ENCODE results near the gene CDHR3.
"Not testable (repeated sequence)": the region's sequence is repeated elsewhere in the genome, so short reads cannot be mapped to it uniquely, and the experiment has no call there.

Gene CDHR3

DNA sequence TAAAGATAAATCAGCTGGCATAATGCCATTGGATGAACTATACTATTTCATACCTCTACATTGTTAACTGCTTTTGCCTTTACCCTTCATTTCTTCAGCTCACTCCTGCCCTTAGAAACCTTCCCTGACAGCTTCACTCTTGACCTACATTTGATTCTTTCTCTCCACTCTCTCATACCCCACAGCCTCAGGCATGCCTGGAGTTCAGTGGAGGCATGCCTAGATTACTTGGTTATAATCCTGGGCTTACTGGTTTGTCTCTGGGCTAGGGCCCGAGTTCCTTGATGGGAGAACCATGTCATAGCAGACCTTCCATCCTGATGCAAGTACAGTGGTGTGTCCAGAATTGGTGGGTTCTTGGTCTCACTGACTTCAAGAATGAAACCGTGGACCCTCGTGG is 8.4 kb upstream of the CDHR3 start:
- no peak for DNase-seq (ENCODE audit: low read depth, low spot score)
- no peak overlapping the region for H3K4me3 ChIP-seq (ENCODE audit: low read length)

- not testable (repeated sequence) for DNase-seq (ENCODE audit: low read depth, low spot score); H3K4me3 ChIP-seq (ENCODE audit: low read length)
Measured at GRCh38 chr7:105955651-105956466, 7.2 kb upstream of the CDHR3 start.

DNA sequence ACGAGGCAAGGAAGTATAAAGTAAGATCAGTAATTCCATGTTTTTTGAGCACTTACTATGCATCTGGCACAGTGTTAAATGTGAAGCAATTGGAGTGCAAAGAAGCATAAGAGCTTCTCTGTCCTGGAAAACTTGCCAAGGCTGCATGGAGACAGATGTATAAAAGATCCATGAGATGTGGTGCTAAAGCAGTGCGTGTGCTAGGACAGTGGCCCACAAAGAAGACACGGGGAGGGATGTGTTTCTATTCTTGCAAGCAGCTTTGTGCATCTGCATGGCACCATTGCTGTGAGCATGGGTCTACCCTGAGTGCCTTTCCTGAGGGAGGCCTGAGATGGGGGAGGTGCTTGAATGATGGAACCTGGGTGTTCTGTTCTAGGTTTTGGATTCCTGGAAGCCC is 5.1 kb upstream of the CDHR3 start:
- no peak overlapping the region for H3K4me3 ChIP-seq (ENCODE audit: low read length)
- no peak for DNase-seq (ENCODE audit: low read depth, low spot score)

DNA sequence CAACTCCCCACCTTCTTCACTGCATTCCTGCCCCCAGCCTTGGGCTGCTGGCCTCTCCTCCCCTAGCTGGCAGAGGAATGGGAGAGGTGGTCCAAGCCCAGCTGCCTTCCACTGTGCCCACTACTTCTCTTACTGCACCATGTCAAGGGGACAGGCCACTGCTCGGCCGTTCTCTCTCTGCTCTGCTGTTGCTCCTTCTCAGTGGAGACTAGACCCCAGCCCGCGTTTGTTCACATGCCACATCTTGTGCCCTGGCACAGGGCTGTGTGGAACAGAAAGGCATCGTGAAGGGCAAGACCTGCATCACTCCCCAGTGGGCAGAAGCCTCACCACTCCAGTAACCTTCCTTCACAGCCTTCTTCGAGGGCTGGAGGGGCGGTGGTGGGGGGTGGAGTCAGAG is 711 bp upstream of the CDHR3 start:
- H3K4me3 ChIP-seq (ENCODE audit: low read length): no peak overlapping the region
- no peak for DNase-seq (ENCODE audit: low read depth, low spot score)

- H3K4me3 ChIP-seq (ENCODE audit: low read length): no peak overlapping the region
- no peak for DNase-seq (ENCODE audit: low read depth, low spot score)
Measured at GRCh38 chr7:105971845-105972244, 8.8 kb downstream of the CDHR3 start.

GRCh38 chr7:105972276-105972675 is 9.2 kb downstream of the CDHR3 start:
- H3K4me3 ChIP-seq (ENCODE audit: low read length): no peak overlapping the region
- no peak for DNase-seq (ENCODE audit: low read depth, low spot score)

GRCh38 chr7:105974471-105974870 is 11.4 kb downstream of the CDHR3 start:
- no peak for DNase-seq (ENCODE audit: low read depth, low spot score)

GRCh38 chr7:105975770-105976417 is 12.8 kb downstream of the CDHR3 start:
- H3K4me3 ChIP-seq (ENCODE audit: low read length): no peak overlapping the region
- DNase-seq (ENCODE audit: low read depth, low spot score): no peak

More at GRCh38 chr7:105974471-105974870, 11.4 kb downstream of the CDHR3 start:
- no peak overlapping the region for H3K4me3 ChIP-seq (ENCODE audit: low read length)

DNA sequence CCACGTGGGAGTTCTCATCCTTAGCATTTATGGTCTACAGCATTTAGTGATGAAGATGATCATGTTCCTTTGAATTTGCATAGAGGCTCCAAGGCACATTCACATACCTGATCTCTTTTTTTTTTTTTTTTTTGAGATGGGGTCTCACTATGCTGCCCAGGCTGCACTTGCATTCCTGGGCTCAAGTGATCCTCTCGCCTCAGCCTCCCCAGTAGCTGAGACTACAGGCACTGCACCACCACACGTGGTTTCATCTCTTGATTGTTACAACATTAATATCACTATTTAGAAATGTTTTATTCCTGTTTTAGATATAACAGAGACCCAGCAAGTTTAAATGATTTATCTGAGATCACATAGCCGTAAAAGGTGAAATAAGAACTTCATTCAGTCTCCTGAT is 13.8 kb downstream of the CDHR3 start:
- DNase-seq (ENCODE audit: low read depth, low spot score): no peak
- no peak overlapping the region for H3K4me3 ChIP-seq (ENCODE audit: low read length)

- DNase-seq (ENCODE audit: low read depth, low spot score): no peak
- no peak overlapping the region for H3K4me3 ChIP-seq (ENCODE audit: low read length)
Measured at GRCh38 chr7:105978035-105978434, 15.0 kb downstream of the CDHR3 start.

- H3K4me3 ChIP-seq (ENCODE audit: low read length): no peak overlapping the region
- DNase-seq (ENCODE audit: low read depth, low spot score): no peak
Measured at GRCh38 chr7:105978974-105979373, 15.9 kb downstream of the CDHR3 start.

GRCh38 chr7:105979405-105979804 is 16.3 kb downstream of the CDHR3 start:
- H3K4me3 ChIP-seq (ENCODE audit: low read length): no peak overlapping the region
- no peak for DNase-seq (ENCODE audit: low read depth, low spot score)

- DNase-seq (ENCODE audit: low read depth, low spot score): no peak
- H3K4me3 ChIP-seq (ENCODE audit: low read length): no peak overlapping the region
Measured at GRCh38 chr7:105980645-105981396, 17.8 kb downstream of the CDHR3 start.

GRCh38 chr7:105982388-105982787 is 19.3 kb downstream of the CDHR3 start:
- no peak overlapping the region for H3K4me3 ChIP-seq (ENCODE audit: low read length)
- no peak for DNase-seq (ENCODE audit: low read depth, low spot score)

- not testable (repeated sequence) for DNase-seq (ENCODE audit: low read depth, low spot score); H3K4me3 ChIP-seq (ENCODE audit: low read length)
Measured at GRCh38 chr7:105984808-105985207, 21.7 kb downstream of the CDHR3 start.

GRCh38 chr7:105985229-105985628 is 22.2 kb downstream of the CDHR3 start:
- no peak overlapping the region for H3K4me3 ChIP-seq (ENCODE audit: low read length)
- no peak for DNase-seq (ENCODE audit: low read depth, low spot score)

DNA sequence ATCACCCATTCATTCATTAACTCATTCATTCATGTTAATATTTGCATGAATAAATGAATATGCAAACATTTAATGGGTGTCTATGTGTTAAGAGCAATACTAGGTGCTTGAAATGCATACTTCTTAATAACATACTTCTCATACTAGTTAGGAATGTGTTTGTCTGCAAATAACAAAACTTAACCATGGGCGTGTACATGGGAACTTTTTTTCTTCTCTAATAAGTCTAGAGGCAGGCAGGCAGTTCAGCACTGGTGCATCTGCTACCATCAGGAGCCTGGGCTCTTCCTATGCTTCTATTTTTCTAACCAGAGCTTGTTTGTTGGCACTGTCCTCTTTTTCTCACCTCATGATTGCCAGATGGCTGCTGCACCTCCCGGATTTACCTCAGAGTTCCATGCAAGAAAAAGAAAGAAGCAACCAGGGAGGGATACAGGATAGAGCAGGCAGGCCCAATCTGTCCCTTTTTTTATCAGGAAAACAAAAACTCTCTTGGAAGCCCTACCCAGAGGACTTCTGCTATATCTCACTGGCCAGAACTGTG is 22.7 kb downstream of the CDHR3 start:
- H3K4me3 ChIP-seq (ENCODE audit: low read length): no peak overlapping the region
- DNase-seq (ENCODE audit: low read depth, low spot score): no peak

DNA sequence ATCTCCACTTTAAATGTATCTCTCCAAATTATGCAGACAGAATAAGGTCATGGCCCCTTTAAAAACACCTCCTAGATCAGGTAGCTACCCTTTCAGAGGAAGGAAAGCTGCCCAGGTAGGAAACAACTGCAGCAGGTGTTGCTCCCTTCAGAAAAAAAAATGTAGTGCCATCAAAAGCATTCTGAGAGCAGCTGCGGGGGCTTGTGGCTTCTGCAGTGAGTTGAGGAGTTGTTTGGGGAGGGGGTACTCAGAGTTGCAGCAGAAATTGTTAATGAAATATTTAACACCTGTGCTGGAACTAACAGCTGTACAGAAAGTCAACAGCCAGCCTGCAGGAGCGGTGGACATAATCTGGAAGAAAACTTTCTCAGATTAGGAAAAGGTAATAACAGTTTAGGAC is 24.0 kb downstream of the CDHR3 start:
- DNase-seq (ENCODE audit: low read depth, low spot score): no peak
- no peak overlapping the region for H3K4me3 ChIP-seq (ENCODE audit: low read length)

- no peak overlapping the region for H3K4me3 ChIP-seq (ENCODE audit: low read length)
- no peak for DNase-seq (ENCODE audit: low read depth, low spot score)
Measured at GRCh38 chr7:105988276-105988675, 25.2 kb downstream of the CDHR3 start.

- no peak overlapping the region for H3K4me3 ChIP-seq (ENCODE audit: low read length)
- DNase-seq (ENCODE audit: low read depth, low spot score): no peak
Measured at GRCh38 chr7:105989191-105989590, 26.1 kb downstream of the CDHR3 start.
